ENCODE data around the gene YBEY. TPM values are rescaled to one million over a fixed set of nuclear protein-coding genes. Genes with fewer than 3 reads are reported as not detected.
"Not testable (repeated sequence)": the region's sequence is repeated elsewhere in the genome, so short reads cannot be mapped to it uniquely, and the experiment has no call there.

YBEY gene
- total RNA-seq, 1 experiment from 2014 or later: 38.2 TPM

DNA sequence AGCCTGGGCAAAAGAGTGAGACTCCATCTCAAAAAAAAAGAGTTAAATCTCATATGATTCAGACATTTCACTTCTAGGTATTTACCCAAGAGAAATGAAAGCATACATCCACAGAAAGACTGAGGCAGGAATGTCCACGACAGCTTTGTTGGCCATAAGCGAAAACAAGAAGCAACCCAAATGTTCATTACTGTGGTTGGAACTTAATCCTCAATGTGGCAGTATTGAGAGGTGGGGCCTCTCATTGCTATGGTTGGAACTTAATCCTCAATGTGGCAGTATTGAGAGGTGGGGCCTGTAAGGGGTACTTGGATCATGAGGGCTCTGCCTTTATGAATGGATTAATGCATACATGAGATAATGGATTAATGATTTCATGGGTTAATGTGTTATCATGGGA is 22.3 kb downstream of the YBEY start:
- TF ChIP-seq, protein P1, sequence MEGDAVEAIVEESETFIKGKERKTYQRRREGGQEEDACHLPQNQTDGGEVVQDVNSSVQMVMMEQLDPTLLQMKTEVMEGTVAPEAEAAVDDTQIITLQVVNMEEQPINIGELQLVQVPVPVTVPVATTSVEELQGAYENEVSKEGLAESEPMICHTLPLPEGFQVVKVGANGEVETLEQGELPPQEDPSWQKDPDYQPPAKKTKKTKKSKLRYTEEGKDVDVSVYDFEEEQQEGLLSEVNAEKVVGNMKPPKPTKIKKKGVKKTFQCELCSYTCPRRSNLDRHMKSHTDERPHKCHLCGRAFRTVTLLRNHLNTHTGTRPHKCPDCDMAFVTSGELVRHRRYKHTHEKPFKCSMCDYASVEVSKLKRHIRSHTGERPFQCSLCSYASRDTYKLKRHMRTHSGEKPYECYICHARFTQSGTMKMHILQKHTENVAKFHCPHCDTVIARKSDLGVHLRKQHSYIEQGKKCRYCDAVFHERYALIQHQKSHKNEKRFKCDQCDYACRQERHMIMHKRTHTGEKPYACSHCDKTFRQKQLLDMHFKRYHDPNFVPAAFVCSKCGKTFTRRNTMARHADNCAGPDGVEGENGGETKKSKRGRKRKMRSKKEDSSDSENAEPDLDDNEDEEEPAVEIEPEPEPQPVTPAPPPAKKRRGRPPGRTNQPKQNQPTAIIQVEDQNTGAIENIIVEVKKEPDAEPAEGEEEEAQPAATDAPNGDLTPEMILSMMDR (conservative IDR thresholded peaks at IDR 0.05; ENCODE audit: low read depth, low read length): no peak
- TF ChIP-seq EZH2phosphoT487 (IDR thresholded peaks at IDR 0.05; ENCODE audit: borderline replicate concordance, low read length): no peak
- BruUV-seq (replicated peaks): no TSS peak
- Histone ChIP-seq H3K4me3 (ENCODE audit: low read length) (no peak overlapping the region), H4K20me1 (ENCODE audit: low read length) (no peaks in the 10 kb centered on the region), H3K4me1 (ENCODE audit: insufficient read depth, low read length) (peaks cover 10% of the 10 kb centered on the region), H3K4me2 (ENCODE audit: low read length) (no peak overlapping the region), H2AFZ (ENCODE audit: low read length) (no peak overlapping the region), H3F3A (ENCODE audit: low read length, unreplicated experiment) (no peaks in the 10 kb centered on the region), H3K27me3 (ENCODE audit: low read length) (no peaks in the 10 kb centered on the region), H3K79me2 (ENCODE audit: low read length) (no peaks in the 10 kb centered on the region), H3K36me3 (ENCODE audit: low read depth, low read length) (peaks cover 4% of the 10 kb centered on the region), H3K27ac (ENCODE audit: low read length) (no peak overlapping the region), H3K9ac (ENCODE audit: low read length) (no peak overlapping the region), H3K9me2 (replicated peaks; ENCODE audit: low read length) (no peaks in the 10 kb centered on the region), H3K9me3 (ENCODE audit: low read length) (no peaks in the 10 kb centered on the region)
- intact Hi-C loops (cut with micrococcal nuclease): no loop called here
- ATAC-seq (no peak), DNase-seq (no peak)
- CTCF ChIA-PET: no interaction called here
- POLR2A ChIA-PET (ENCODE audit: unreplicated experiment): no interaction called here

GRCh38 chr21:46310260-46310659 is 24.1 kb downstream of the YBEY start:
- H3K27ac ChIP-seq (ENCODE audit: low read length); DNase-seq; H3K4me2 ChIP-seq (ENCODE audit: low read length); H3K4me1 ChIP-seq (ENCODE audit: insufficient read depth, low read length); H3K9ac ChIP-seq (ENCODE audit: low read length); CTCF ChIA-PET; H3K9me3 ChIP-seq (ENCODE audit: low read length); H3K4me3 ChIP-seq (ENCODE audit: low read length); H3F3A ChIP-seq (ENCODE audit: low read length, unreplicated experiment); H2AFZ ChIP-seq (ENCODE audit: low read length); intact Hi-C loops (cut with micrococcal nuclease); H3K27me3 ChIP-seq (ENCODE audit: low read length); ATAC-seq; POLR2A ChIA-PET (ENCODE audit: unreplicated experiment); H3K79me2 ChIP-seq (ENCODE audit: low read length); H3K36me3 ChIP-seq (ENCODE audit: low read depth, low read length); H3K9me2 ChIP-seq (replicated peaks; ENCODE audit: low read length); H4K20me1 ChIP-seq (ENCODE audit: low read length); BruUV-seq (replicated peaks): not testable (repeated sequence)

GRCh38 chr21:46311568-46311967 is 25.4 kb downstream of the YBEY start:
- ATAC-seq: no peak
- TF ChIP-seq EZH2phosphoT487 (IDR thresholded peaks at IDR 0.05; ENCODE audit: borderline replicate concordance, low read length) (no peak), EZH2 (IDR thresholded peaks at IDR 0.05; ENCODE audit: low read length, unreplicated experiment) (no peak)
- TF ChIP-seq, protein P1 (conservative IDR thresholded peaks at IDR 0.05; ENCODE audit: low read depth, low read length): no peak
- ChIA-PET CTCF (interaction anchor here (0.6 kb wide), 1 partner anchor 14 kb away, joined by 3 read pairs; a partner anchor contains a TSS), POLR2A (ENCODE audit: unreplicated experiment) (no interaction called here)
- Histone ChIP-seq H3F3A (ENCODE audit: low read length, unreplicated experiment) (no peaks in the 10 kb centered on the region), H3K4me3 (ENCODE audit: low read length) (no peak overlapping the region), H3K4me2 (ENCODE audit: low read length) (no peak overlapping the region), H4K20me1 (ENCODE audit: low read length) (no peaks in the 10 kb centered on the region), H3K9me3 (ENCODE audit: low read length) (no peaks in the 10 kb centered on the region), H3K27me3 (ENCODE audit: low read length) (no peaks in the 10 kb centered on the region), H3K9me2 (replicated peaks; ENCODE audit: low read length) (no peaks in the 10 kb centered on the region), H3K4me1 (ENCODE audit: insufficient read depth, low read length) (peaks cover 10% of the 10 kb centered on the region), H3K79me2 (ENCODE audit: low read length) (no peaks in the 10 kb centered on the region), H2AFZ (ENCODE audit: low read length) (no peak overlapping the region), H3K27ac (ENCODE audit: low read length) (no peak overlapping the region), H3K9ac (ENCODE audit: low read length) (no peak overlapping the region), H3K36me3 (ENCODE audit: low read depth, low read length) (no peaks in the 10 kb centered on the region)
- BruUV-seq (replicated peaks): no TSS peak
- intact Hi-C loops (cut with micrococcal nuclease): no loop called here
- DNase-seq: no peak

All from PC-3 (cell line).